ENCODE results near the gene RBM38.
A peak's percentile ranks its signal among the peaks of the same experiment; 100 is the strongest.
"Not testable (repeated sequence)": the region's sequence is repeated elsewhere in the genome, so short reads cannot be mapped to it uniquely, and the experiment has no call there.

The RBM38 gene

GRCh38 chr20:57414867-57415592 lies 23.8 kb downstream of the RBM38 start:
- H3K4me3 ChIP-seq (replicated peaks in 1 of 2; ENCODE audit: low read depth in 2 of 2, low read length in 2 of 2): no peak overlapping the region
- TF ChIP-seq CTCF (IDR thresholded peaks at IDR 0.05; ENCODE audit: low read depth, low read length): no peak
- peak; percentile 37 to 46 for DNase-seq (ENCODE audit: low read depth in 2 of 2)

- H3K4me3 ChIP-seq (replicated peaks in 1 of 2; ENCODE audit: low read depth in 2 of 2, low read length in 2 of 2): no peak overlapping the region
- no peak for DNase-seq (ENCODE audit: low read depth in 2 of 2)
- no peak for TF ChIP-seq CTCF (IDR thresholded peaks at IDR 0.05; ENCODE audit: low read depth, low read length)
Observed at GRCh38 chr20:57415771-57416170, 24.6 kb downstream of the RBM38 start.

GRCh38 chr20:57416296-57417022 lies 25.3 kb downstream of the RBM38 start:
- TF ChIP-seq CTCF (IDR thresholded peaks at IDR 0.05; ENCODE audit: low read depth, low read length): no peak
- no peak for DNase-seq (ENCODE audit: low read depth in 2 of 2)
- no peak overlapping the region for H3K4me3 ChIP-seq (replicated peaks in 1 of 2; ENCODE audit: low read depth in 2 of 2, low read length in 2 of 2)

GRCh38 chr20:57417051-57417689 lies 26.0 kb downstream of the RBM38 start:
- H3K4me3 ChIP-seq (replicated peaks in 1 of 2; ENCODE audit: low read depth in 2 of 2, low read length in 2 of 2): no peak overlapping the region
- TF ChIP-seq CTCF (IDR thresholded peaks at IDR 0.05; ENCODE audit: low read depth, low read length): no peak
- DNase-seq (ENCODE audit: low read depth in 2 of 2): no peak

- TF ChIP-seq CTCF (IDR thresholded peaks at IDR 0.05; ENCODE audit: low read depth, low read length): no peak
- no peak overlapping the region for H3K4me3 ChIP-seq (replicated peaks in 1 of 2; ENCODE audit: low read depth in 2 of 2, low read length in 2 of 2)
- no peak for DNase-seq (ENCODE audit: low read depth in 2 of 2)
Observed at GRCh38 chr20:57417830-57418780, 26.9 kb downstream of the RBM38 start.

GRCh38 chr20:57419479-57419878 lies 28.3 kb downstream of the RBM38 start:
- DNase-seq (ENCODE audit: low read depth in 2 of 2); H3K4me3 ChIP-seq (replicated peaks in 1 of 2; ENCODE audit: low read depth in 2 of 2, low read length in 2 of 2): not testable (repeated sequence)

All from cardiac fibroblast (primary cell).